Breast epithelium (tissue), 3 donors: Measurements from ENCODE around the gene MTHFD1.

Source experiments
- POLR2A ChIP-seq: fragments of 450-650 bp; IDR thresholded peaks from one replicate; pipeline ENCODE4 v1.6.1; 2016; ENCODE audit warnings: antibody characterized with exemption, mild to moderate bottlenecking, moderate library complexity
- POLR2AphosphoS5 ChIP-seq, 3 donors: sonication (generic); formaldehyde crosslinking; IDR thresholded peaks; one replicate each; pipeline ENCODE4 v1.6.1; 2017; ENCODE audit warnings: antibody characterized with exemption in 3 of 3
- TF ChIP-seq, protein P1 (sequence below), 3 donors: fragments of 450-650 bp; IDR thresholded peaks; one replicate each; pipeline ENCODE4 v1.5.1; 2016 to 2017; ENCODE audit warnings: antibody characterized with exemption in 3 of 3, mild to moderate bottlenecking in 3 of 3, moderate library complexity in 3 of 3

DNA sequence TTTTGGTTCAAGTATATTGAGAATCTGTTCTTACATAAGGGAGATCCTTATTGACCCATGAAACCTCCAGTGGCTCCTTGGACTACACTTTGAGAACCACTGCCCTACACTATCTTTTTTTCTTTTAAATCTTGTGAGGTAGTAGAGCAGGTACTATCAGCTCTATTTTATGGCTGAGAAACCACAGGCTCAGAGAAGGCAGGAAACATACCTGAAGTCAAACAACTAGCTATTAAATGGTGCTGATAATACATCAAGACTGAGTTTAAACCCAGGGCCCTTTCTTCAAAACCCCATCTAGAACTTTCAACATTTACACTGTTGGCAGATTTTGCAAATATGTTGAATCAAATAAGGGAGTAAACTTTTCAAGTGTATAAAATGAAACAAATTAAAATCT is 108.6 kb downstream of the MTHFD1 start:
- TF ChIP-seq, protein P1, sequence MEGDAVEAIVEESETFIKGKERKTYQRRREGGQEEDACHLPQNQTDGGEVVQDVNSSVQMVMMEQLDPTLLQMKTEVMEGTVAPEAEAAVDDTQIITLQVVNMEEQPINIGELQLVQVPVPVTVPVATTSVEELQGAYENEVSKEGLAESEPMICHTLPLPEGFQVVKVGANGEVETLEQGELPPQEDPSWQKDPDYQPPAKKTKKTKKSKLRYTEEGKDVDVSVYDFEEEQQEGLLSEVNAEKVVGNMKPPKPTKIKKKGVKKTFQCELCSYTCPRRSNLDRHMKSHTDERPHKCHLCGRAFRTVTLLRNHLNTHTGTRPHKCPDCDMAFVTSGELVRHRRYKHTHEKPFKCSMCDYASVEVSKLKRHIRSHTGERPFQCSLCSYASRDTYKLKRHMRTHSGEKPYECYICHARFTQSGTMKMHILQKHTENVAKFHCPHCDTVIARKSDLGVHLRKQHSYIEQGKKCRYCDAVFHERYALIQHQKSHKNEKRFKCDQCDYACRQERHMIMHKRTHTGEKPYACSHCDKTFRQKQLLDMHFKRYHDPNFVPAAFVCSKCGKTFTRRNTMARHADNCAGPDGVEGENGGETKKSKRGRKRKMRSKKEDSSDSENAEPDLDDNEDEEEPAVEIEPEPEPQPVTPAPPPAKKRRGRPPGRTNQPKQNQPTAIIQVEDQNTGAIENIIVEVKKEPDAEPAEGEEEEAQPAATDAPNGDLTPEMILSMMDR (IDR thresholded peaks at IDR 0.05), result no peak
- no peak for TF ChIP-seq POLR2A
- no peak for TF ChIP-seq POLR2AphosphoS5 (IDR thresholded peaks at IDR 0.05)
